NCI-H460 (cell line): ENCODE measurements around the gene BTBD10. TPM values are rescaled to one million over a fixed set of nuclear protein-coding genes. Genes with fewer than 3 reads are reported as not detected.

ENCODE experiments used
- DNase-seq: peaks from one replicate; pipeline ENCODE4 v3.0.0-alpha.2; 2016; ENCODE audit warnings: low read depth; ENCODE audit errors: extremely low read depth
- polyA plus RNA-seq: library from polyadenylated mRNA; depleted of rRNA; stranded (reverse); fragments of >200 nt; gene quantifications from 2 replicates; pipeline ENCODE4 v1.2.3, GENCODE V29; 2014; cell fraction: nucleus; rRNA removed
- total RNA-seq: library from RNA; depleted of rRNA; stranded (reverse); fragments of >200 nt; shearing (Covaris generic); gene quantifications from 2 replicates; pipeline ENCODE4 v1.2.3, GENCODE V29; 2014; rRNA removed

Gene BTBD10
- total RNA-seq = 57.0 and 57.3 TPM in 2 replicates
- 31.3 and 38.0 TPM in 2 replicates for polyA plus RNA-seq

DNA sequence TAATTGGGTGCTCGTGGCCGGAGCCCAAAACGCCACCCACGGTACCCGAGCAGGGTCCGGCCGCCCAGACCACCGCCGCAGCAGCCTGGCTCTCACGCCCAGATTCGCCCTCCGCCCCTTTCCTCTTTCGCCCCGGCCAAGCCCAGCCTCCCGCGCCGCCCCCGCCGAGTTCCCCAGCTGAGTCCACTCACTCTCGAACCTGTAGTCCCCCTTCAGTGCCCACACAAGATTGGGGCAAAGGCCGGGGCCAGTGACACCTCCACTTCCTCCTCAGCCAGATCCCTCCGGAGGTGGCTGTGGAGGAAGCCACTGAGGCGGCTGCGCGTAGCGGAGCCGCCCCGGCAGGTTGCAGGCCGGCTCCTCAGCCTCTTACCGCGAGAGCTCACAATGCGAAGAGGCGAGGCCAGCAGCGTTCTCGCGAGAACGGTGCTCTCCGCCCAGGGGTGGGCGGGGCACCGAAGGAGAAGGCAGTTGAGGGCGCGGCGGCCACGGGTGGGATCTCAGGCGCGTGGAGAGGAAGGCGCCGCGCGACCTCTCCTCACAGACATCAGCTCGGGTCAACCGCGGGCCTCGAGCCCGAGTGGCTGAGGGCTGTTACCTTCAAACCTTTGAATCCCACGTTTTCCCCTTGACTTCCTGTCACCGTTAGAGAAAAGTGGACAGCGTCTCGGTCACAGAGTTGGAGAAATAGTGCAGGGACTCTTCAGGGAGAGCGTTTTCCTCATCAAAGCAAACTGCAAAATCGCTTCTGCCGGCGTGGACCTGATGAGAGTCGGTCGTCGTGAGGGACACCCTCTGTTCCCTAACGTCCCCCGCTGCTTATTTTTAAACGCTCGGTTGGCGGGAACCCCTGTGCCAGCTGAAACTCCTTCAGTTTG lies at the start of gene BTBD10:
BTBD10 (minus strand) TSS at position 322 of the 878 bp plus-strand sequence. CDS start 18,098 bp downstream, outside the sequence.
- DNase-seq = peak; percentile 89

- DNase-seq = no peak
Observed at GRCh38 chr11:13503393-13503792, 40.4 kb upstream of the BTBD10 start.

- no peak for DNase-seq
Observed at GRCh38 chr11:13502492-13502891, 39.5 kb upstream of the BTBD10 start.

DNA sequence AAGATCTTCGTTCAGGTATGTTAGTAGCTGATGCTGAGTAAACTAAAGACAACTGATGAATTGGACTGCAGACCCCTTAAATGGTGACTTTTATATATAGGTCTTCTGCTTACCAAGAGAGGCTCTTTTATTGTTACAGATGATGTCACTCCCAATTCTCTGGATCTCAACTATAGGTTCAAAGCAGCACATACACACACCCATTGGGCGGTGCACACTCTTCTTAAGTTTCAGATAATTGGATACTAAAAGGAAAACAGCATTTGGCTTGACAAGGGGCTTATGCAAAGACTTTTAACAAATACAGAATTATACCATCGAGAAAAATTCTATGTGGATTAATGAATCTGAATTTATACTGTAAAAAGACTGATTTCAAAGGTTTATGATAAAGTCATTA lies 32.9 kb upstream of the BTBD10 start, which contains the start of gene PTH:
PTH (minus strand) TSS at position 69 of the 400 bp plus-strand sequence. CDS start 3,142 bp downstream, outside the sequence.
- no peak for DNase-seq

DNA sequence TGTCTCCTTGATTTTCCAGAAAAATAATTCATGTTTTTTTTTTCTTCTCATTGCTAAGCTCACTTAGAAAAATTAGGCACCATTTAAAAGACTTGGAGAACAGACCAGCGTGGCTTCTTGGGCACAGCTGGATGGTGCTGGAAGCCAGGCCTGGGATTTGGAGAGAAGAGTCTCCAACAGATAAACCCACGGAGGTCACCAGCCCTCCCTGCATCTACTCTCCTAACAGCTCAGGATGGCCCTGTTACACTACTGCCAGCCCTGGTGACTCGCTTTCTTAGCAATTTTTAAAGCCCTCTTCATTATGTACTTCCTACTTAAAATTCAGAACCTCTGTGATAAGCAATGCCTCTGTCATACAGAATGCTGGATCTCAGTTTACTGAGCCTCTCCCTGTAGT lies 31.0 kb upstream of the BTBD10 start:
- no peak for DNase-seq

DNA sequence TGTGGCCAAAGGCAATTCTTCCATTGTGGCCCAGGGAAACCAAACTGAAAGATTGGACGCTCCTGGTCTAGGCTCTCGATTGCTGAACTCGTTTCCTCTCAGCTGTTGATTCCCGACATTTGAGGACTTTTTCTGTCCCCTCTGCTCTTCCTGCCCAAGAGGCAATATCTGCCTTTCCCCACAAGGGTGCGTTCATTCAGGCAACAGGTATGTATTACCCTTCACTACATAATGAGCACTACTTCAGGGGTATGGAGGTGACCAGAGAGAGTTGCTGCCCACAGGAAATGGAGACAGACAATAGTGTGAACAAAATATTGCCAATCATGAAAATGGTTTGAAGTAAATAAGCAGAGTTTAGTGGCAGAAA lies 24.6 kb upstream of the BTBD10 start:
- DNase-seq = no peak

DNA sequence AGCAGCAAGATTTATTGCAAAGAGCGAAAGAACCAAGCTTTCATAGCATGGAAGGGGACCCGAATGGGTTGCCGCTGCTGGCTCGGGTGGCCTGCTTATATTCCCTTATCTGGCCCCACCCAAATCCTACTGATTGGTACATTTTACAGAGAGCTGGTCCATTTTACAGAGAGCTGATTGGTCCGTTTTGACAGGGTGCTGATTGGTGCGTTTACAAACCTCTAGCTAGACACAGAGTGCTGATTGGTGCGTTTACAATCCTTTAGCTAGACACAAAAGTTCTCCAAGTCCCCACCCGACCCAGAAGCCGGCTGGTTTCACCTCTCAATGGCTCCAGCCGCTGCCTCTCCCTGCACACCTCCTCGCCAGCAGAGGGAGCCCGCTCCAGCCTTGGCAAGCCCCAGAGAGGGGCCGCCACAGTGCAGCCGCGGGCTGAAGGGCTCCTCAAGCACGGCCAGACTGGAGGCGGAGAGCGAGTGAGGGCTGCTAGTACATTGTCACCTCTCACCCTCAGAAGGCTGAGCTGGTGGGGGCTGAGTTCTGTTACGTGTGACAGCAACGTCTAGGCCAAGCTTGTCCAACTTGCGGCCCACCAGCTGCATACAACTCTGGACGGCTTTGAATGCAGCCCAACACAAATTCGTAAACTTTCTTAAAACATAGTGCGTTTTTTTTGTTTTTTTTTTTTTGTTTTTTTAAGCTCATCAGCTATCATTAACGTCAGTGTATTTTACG lies 24.1 kb upstream of the BTBD10 start:
- peak; percentile 61 for DNase-seq

- DNase-seq = no peak
Observed at GRCh38 chr11:13480198-13480597, 17.2 kb upstream of the BTBD10 start.

DNA sequence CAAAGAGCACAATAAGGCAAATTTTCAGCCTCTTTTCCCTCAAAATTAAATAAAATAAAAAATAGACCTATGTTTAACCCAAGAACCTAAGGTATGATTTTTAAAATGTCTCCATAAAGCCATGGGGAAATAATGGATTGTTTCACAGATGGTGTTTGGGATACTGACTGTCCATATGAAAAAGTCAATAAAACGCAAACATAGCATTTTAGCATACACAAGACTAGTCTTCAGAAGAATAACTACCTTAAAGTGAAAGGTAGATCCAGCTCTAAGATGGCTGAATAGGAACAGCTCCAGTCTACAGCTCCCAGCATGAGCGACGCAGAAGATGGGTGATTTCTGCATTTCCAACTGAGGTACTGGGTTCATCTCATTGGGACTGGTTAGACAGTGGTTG lies 16.7 kb upstream of the BTBD10 start:
- no peak for DNase-seq

- DNase-seq = no peak
Observed at GRCh38 chr11:13475091-13475490, 12.1 kb upstream of the BTBD10 start.

DNA sequence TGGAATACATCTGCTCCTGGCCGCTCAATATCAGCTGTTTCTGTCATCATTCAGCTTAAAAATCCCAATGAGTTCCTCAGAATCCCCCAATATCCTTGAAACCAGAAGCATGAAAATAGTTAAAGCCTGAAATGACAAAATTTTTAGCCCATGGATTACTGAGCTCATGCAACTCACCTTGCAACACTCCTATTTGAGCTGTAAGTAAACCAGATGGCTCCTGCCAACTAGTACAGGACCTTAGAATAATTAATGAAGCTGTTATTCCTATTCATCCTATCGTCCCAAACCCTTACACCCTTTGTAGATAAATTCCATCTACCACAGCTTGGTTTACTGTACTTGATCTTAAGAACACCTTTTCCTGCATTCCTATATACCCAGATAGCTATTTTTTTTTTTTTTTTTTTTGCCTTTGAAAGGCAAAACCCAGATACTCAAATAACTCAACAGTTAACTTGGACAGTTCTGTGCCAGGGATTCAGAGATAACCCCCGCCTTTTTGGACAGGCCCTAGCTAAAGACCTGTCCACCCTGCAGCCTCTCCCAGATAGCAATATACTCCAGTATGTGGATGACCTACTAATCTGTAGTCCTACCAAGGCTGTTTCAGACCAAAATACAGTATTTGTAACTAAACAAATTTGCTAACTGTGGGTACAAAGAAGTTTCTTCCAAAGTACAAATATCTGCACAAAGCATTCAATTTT lies 10.1 kb upstream of the BTBD10 start:
- DNase-seq = no peak

GRCh38 chr11:13468750-13469149 lies 5.7 kb upstream of the BTBD10 start:
- DNase-seq = no peak

- no peak for DNase-seq
Observed at GRCh38 chr11:13465909-13466371, 2.9 kb upstream of the BTBD10 start.

GRCh38 chr11:13463779-13464290 lies 813 bp upstream of the BTBD10 start:
- no peak for DNase-seq

GRCh38 chr11:13462311-13462900 lies 616 bp downstream of the BTBD10 start:
- no peak for DNase-seq

- DNase-seq = no peak
Observed at GRCh38 chr11:13461291-13461690, 1.7 kb downstream of the BTBD10 start.

DNA sequence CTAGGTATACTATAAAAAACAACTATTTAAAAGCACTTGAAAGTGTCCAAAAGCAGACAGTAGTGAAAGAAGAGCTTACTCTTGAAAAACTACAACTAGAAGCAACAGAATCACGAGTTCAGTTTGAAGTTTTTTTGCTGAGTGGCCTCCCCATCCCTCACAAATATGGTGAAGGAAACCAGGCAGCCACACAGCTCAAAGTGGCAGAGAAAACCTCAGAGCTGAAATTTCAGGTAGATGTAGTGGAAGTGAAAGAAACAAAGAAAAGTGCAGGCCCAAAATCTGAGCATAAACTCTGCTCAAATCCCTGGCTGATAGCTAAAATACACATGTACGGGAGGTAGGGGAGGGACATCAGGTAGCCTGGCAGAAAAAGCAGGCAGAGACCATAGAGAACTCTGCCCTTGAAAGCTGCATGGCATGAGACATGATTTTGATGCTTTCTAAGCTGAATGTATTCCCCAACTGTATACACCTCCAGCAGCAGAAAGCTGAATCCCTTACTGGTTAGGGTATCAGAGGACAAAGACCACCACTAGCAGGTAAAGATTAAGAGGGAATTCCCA lies 12.1 kb downstream of the BTBD10 start:
- DNase-seq = no peak

DNA sequence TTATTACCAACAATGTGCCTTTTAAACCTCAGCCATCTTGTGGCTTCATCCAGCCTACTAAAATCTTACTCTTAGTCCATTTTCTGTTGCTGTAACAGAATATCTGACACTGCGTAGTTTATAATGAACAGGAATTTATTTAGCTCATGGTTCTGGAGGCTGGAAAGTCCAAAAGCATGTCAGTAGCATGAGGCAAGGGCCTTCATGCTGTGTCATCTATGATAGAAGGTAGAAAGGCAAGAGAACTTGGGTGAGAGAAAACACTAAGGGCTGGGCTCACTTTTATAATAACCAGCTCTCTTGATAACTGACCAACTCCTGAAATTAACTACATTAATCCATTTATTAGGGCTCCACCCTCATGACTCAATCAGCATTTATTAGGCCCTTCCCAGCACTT lies 13.5 kb downstream of the BTBD10 start:
- no peak for DNase-seq

DNA sequence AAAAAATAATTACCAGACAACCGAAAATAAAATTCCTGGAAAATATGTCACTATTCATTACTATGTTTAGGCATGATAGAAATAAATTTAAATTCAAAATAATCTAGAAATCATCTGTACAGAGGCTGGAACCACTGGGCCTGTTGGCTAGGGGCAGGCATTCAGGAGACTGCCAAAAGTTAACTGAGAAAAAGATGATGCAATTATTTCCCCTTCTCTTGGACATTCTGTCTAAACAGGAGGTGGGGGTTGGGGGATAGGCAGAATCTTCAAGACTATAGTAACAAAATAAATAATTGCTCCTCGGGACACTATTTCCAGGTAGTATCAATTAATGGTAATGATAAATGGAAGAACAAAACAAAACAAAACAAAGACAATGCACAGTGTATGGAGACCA lies 14.1 kb downstream of the BTBD10 start:
- DNase-seq = no peak

GRCh38 chr11:13446444-13446843 lies 16.6 kb downstream of the BTBD10 start:
- DNase-seq = no peak
